ENCODE data around the gene NT5C1A. TPM values are rescaled to one million over a fixed set of nuclear protein-coding genes. Genes with fewer than 3 reads are reported as not detected.

Gene NT5C1A
- not detected for total RNA-seq

GRCh38 chr1:39671793-39672550 is at the start of gene NT5C1A:
Gene NT5C1A, minus strand, starts transcription at chr1:39672107. Its CDS starts 69 bp downstream, at chr1:39672038.

GRCh38 chr1:39691383-39692151 is 19.7 kb upstream of the NT5C1A start, which contains the start of gene HPCAL4:
Gene HPCAL4, minus strand, starts transcription at chr1:39691433. Its CDS starts 6,830 bp downstream, at chr1:39684603.

GRCh38 chr1:39639305-39640130 is 32.4 kb downstream of the NT5C1A start, which contains the start of gene HEYL:
Gene HEYL, minus strand, starts transcription at chr1:39639643. Its CDS starts 18 bp downstream, at chr1:39639625.

Other genes starting within 250 kb of the NT5C1A start
- gene BMP8A, start 180.5 kb downstream of the NT5C1A start, total RNA-seq = under 1 TPM in 1 of 2 experiments, not detected in 1; 0.13 TPM
- gene PABPC4, start 95.3 kb downstream of the NT5C1A start, total RNA-seq = 100 to 1,000 TPM; 196 to 209 TPM
- gene HEYL, start 32.5 kb downstream of the NT5C1A start, total RNA-seq = not detected
- 1 to 10 TPM; 2.0 TPM for gene HPCAL4, start 19.3 kb upstream of the NT5C1A start, total RNA-seq
- 10 to 100 TPM; 50.5 to 52.8 TPM for gene PPIE, start 66.8 kb upstream of the NT5C1A start, total RNA-seq
- gene OXCT2, start 99.2 kb upstream of the NT5C1A start, total RNA-seq = under 1 TPM in 1 of 2 experiments, not detected in 1; 0.17 TPM
- gene BMP8B, start 116.8 kb upstream of the NT5C1A start, total RNA-seq = under 1 TPM; 0.08 to 0.19 TPM
- gene TRIT1, start 211.4 kb upstream of the NT5C1A start, total RNA-seq = 10 to 100 TPM; 15.0 to 15.4 TPM
- under 1 TPM; 0.10 to 0.29 TPM for gene MYCL, start 229.8 kb upstream of the NT5C1A start, total RNA-seq